ENCODE data around the gene NEUROG1. TPM values are rescaled to one million over a fixed set of nuclear protein-coding genes. Genes with fewer than 3 reads are reported as not detected.

The NEUROG1 gene
- total RNA-seq, 4 donors from 2014 or later, result not detected

- TF ChIP-seq CTCF (IDR thresholded peaks at IDR 0.05), result no peak
- no peak for TF ChIP-seq POLR2AphosphoS5 (IDR thresholded peaks at IDR 0.05)
- TF ChIP-seq EP300 (IDR thresholded peaks at IDR 0.05; ENCODE audit: low read depth), result no peak
- no peak for TF ChIP-seq POLR2A (IDR thresholded peaks at IDR 0.05)
- Histone ChIP-seq H3K36me3 (no peaks in the 10 kb centered on the region), H3K4me3 (no peak overlapping the region), H3K27me3 (peaks cover 45% of the 10 kb centered on the region), H3K27ac (peak overlapping the region in 2 of 4 donors; percentile 25 to 37), H3K9me3 (no peaks in the 10 kb centered on the region), H3K4me1 (no peaks in the 10 kb centered on the region)
- intact Hi-C loops (cut with DNase I; ENCODE audit: low total_unique reads), result no loop called here
- WGBS, 2 donors (ENCODE audit: low coverage in 1 of 2), result 60% methylated on average over 6 of the region's 6 CpGs; no CpG with 5 or more reads in 1 of the 2 donors
- in situ Hi-C loops (cut with MboI; ENCODE audit: low pct_ligation_motif_present in 1 of 4, low pct_unique_long_range_greater_than_20kb in 1 of 4, low sequenced_read_pairs in 3 of 4), result no loop called here
- no peak for DNase-seq
Observed at GRCh38 chr5:135576075-135576599, 40.4 kb upstream of the NEUROG1 start.

GRCh38 chr5:135574493-135574892 lies 38.7 kb upstream of the NEUROG1 start:
- H3K27ac ChIP-seq, result no peak overlapping the region
- H3K4me1 ChIP-seq, result no peaks in the 10 kb centered on the region
- intact Hi-C loops (cut with DNase I; ENCODE audit: low total_unique reads), result no loop called here
- H3K27me3 ChIP-seq, result peaks cover 42% of the 10 kb centered on the region
- TF ChIP-seq POLR2AphosphoS5 (IDR thresholded peaks at IDR 0.05), result no peak
- no peak overlapping the region for H3K4me3 ChIP-seq
- no peak for DNase-seq
- in situ Hi-C loops (cut with MboI; ENCODE audit: low pct_ligation_motif_present in 1 of 4, low pct_unique_long_range_greater_than_20kb in 1 of 4, low sequenced_read_pairs in 3 of 4), result loop anchor here in 1 of 4 donors (25.0 kb wide), 1 partner anchor 638 kb away; no protein-coding TSS in a partner anchor
- no peaks in the 10 kb centered on the region for H3K9me3 ChIP-seq
- WGBS, 2 donors (ENCODE audit: low coverage in 1 of 2), result 82 to 100% methylated on average over 7 to 10 of the region's 10 CpGs
- no peaks in the 10 kb centered on the region for H3K36me3 ChIP-seq

GRCh38 chr5:135571902-135572301 lies 36.1 kb upstream of the NEUROG1 start:
- H3K27ac ChIP-seq, result no peak overlapping the region
- H3K36me3 ChIP-seq, result no peaks in the 10 kb centered on the region
- intact Hi-C loops (cut with DNase I; ENCODE audit: low total_unique reads), result no loop called here
- H3K4me3 ChIP-seq, result no peak overlapping the region
- in situ Hi-C loops (cut with MboI; ENCODE audit: low pct_ligation_motif_present in 1 of 4, low pct_unique_long_range_greater_than_20kb in 1 of 4, low sequenced_read_pairs in 3 of 4), result loop anchor here in 1 of 4 donors (25.0 kb wide), 1 partner anchor 640 kb away; no protein-coding TSS in a partner anchor
- 74 to 81% methylated on average over 5 to 9 of the region's 9 CpGs for WGBS, 2 donors (ENCODE audit: low coverage in 1 of 2)
- DNase-seq, result no peak
- peaks cover 16% of the 10 kb centered on the region for H3K27me3 ChIP-seq
- no peaks in the 10 kb centered on the region for H3K4me1 ChIP-seq
- H3K9me3 ChIP-seq, result no peaks in the 10 kb centered on the region
- TF ChIP-seq POLR2AphosphoS5 (IDR thresholded peaks at IDR 0.05) (no peak), EP300 (IDR thresholded peaks at IDR 0.05; ENCODE audit: low read depth) (no peak), POLR2A (IDR thresholded peaks at IDR 0.05) (no peak)

- in situ Hi-C loops (cut with MboI; ENCODE audit: low pct_ligation_motif_present in 1 of 4, low pct_unique_long_range_greater_than_20kb in 1 of 4, low sequenced_read_pairs in 3 of 4), result loop anchor here in 1 of 4 donors (25.0 kb wide), 1 partner anchor 641 kb away; no protein-coding TSS in a partner anchor
- no peaks in the 10 kb centered on the region for H3K9me3 ChIP-seq
- no peaks in the 10 kb centered on the region for H3K4me1 ChIP-seq
- no peak overlapping the region for H3K4me3 ChIP-seq
- peak overlapping the region in 1 of 4 donors; percentile 2 for H3K27ac ChIP-seq
- DNase-seq, result no peak
- WGBS, 2 donors (ENCODE audit: low coverage in 1 of 2), result 63 to 77% methylated on average over 8 to 10 of the region's 10 CpGs
- peaks cover 11% of the 10 kb centered on the region for H3K27me3 ChIP-seq
- intact Hi-C loops (cut with DNase I; ENCODE audit: low total_unique reads), result no loop called here
- no peak for TF ChIP-seq POLR2A (IDR thresholded peaks at IDR 0.05)
- TF ChIP-seq EP300 (IDR thresholded peaks at IDR 0.05; ENCODE audit: low read depth), result no peak
- no peak for TF ChIP-seq CTCF (IDR thresholded peaks at IDR 0.05)
- no peak for TF ChIP-seq POLR2AphosphoS5 (IDR thresholded peaks at IDR 0.05)
- H3K36me3 ChIP-seq, result no peaks in the 10 kb centered on the region
Observed at GRCh38 chr5:135571066-135571609, 35.4 kb upstream of the NEUROG1 start.

- Histone ChIP-seq H3K27me3 (peaks cover 6% of the 10 kb centered on the region), H3K36me3 (no peaks in the 10 kb centered on the region), H3K9me3 (no peaks in the 10 kb centered on the region), H3K27ac (no peak overlapping the region), H3K4me3 (no peak overlapping the region), H3K4me1 (no peaks in the 10 kb centered on the region)
- intact Hi-C loops (cut with DNase I; ENCODE audit: low total_unique reads) (no loop called here), in situ Hi-C loops (cut with MboI; ENCODE audit: low pct_ligation_motif_present in 1 of 4, low pct_unique_long_range_greater_than_20kb in 1 of 4, low sequenced_read_pairs in 3 of 4) (loop anchor here in 1 of 4 donors (25.0 kb wide), 1 partner anchor 642 kb away; no protein-coding TSS in a partner anchor)
- no peak for TF ChIP-seq EP300 (IDR thresholded peaks at IDR 0.05; ENCODE audit: low read depth)
- TF ChIP-seq POLR2AphosphoS5 (IDR thresholded peaks at IDR 0.05), result no peak
- 23% methylated on average over 3 of the region's 3 CpGs; no CpG with 5 or more reads in 1 of the 2 donors for WGBS, 2 donors (ENCODE audit: low coverage in 1 of 2)
- DNase-seq, result no peak
Observed at GRCh38 chr5:135570453-135570764, 34.6 kb upstream of the NEUROG1 start.

Measured in transverse colon (tissue), 4 donors.